SK-N-SH treated with all-trans-retinoic acid at 6 μM for 48 hours (cell line): Measurements from ENCODE around the gene SPRYD7.

ENCODE experiments used
- CSDC2 ChIP-seq: fragments of 250-450 bp; sonication (Bioruptor Pico); IDR thresholded peaks from 2 replicates; pipeline ENCODE4 v1.5.0; 2020; ENCODE audit warnings: mild to moderate bottlenecking, moderate library complexity
- GLIS3 ChIP-seq: fragments of 250-450 bp; sonication (Bioruptor Pico); IDR thresholded peaks from 2 replicates; pipeline ENCODE4 v1.5.0; 2020; ENCODE audit warnings: mild to moderate bottlenecking, moderate library complexity
- ISL1 ChIP-seq: fragments of 250-450 bp; sonication (Bioruptor Pico); IDR thresholded peaks from 2 replicates; pipeline ENCODE4 v2.1.2; 2022; ENCODE audit warnings: mild to moderate bottlenecking, moderate library complexity
- PATZ1 ChIP-seq: fragments of 250-450 bp; sonication (Bioruptor Pico); IDR thresholded peaks from 2 replicates; pipeline ENCODE4 v1.8.0; 2020; ENCODE audit warnings: mild to moderate bottlenecking, moderate library complexity, borderline replicate concordance
- RARB ChIP-seq: fragments of 250-450 bp; sonication (Bioruptor Pico); IDR thresholded peaks from 2 replicates; pipeline ENCODE4 v1.8.0; 2021; ENCODE audit warnings: mild to moderate bottlenecking, moderate library complexity
- TOX ChIP-seq: fragments of 250-450 bp; sonication (Bioruptor Pico); IDR thresholded peaks from 2 replicates; pipeline ENCODE4 v1.8.0; 2021; ENCODE audit warnings: mild to moderate bottlenecking, moderate library complexity, borderline replicate concordance
- ZNF8 ChIP-seq: fragments of 450-650 bp; formaldehyde crosslinking; IDR thresholded peaks from 2 replicates; pipeline ENCODE4 v1.5.0; 2020; ENCODE audit warnings: mild to moderate bottlenecking, moderate library complexity

- TF ChIP-seq PATZ1 (no peak), RARB (CRISPR knock-in tag) (no peak), ZNF8 (CRISPR knock-in tag) (no peak), ISL1 (CRISPR knock-in tag) (no peak), GLIS3 (CRISPR knock-in tag) (no peak), CSDC2 (CRISPR knock-in tag) (no peak), TOX (CRISPR knock-in tag) (no peak)
Measured at GRCh38 chr13:49938314-49938713, 2.2 kb upstream of the SPRYD7 start.
